ENCODE data around the gene PF4V1. TPM values are rescaled to one million over a fixed set of nuclear protein-coding genes. Genes with fewer than 3 reads are reported as not detected.

Gene PF4V1
- total and polyA plus RNA-seq, 12 donors: 0.72 TPM; not detected in 11

GRCh38 chr4:73841243-73841925, 11.7 kb upstream of the PF4V1 start:
- H3K27me3 ChIP-seq: peaks cover 24% of the 10 kb centered on the region
- H3K4me3 ChIP-seq: no peak overlapping the region
- H3K9me3 ChIP-seq (replicated peaks in 1 of 3): no peaks in the 10 kb centered on the region
- no peaks in the 10 kb centered on the region for H3K36me3 ChIP-seq (replicated peaks in 1 of 2)
- WGBS, 4 donors: 56 to 68% (median 62%) methylated on average over 4 of the region's 4 CpGs
- no peak overlapping the region for H3K27ac ChIP-seq
- H3K4me1 ChIP-seq (replicated peaks in 1 of 2): no peaks in the 10 kb centered on the region
- DNase-seq: no peak
- intact Hi-C loops (cut with DNase I): no loop called here
- no peak for TF ChIP-seq POLR2A (IDR thresholded peaks at IDR 0.05)
- TF ChIP-seq, protein P1, sequence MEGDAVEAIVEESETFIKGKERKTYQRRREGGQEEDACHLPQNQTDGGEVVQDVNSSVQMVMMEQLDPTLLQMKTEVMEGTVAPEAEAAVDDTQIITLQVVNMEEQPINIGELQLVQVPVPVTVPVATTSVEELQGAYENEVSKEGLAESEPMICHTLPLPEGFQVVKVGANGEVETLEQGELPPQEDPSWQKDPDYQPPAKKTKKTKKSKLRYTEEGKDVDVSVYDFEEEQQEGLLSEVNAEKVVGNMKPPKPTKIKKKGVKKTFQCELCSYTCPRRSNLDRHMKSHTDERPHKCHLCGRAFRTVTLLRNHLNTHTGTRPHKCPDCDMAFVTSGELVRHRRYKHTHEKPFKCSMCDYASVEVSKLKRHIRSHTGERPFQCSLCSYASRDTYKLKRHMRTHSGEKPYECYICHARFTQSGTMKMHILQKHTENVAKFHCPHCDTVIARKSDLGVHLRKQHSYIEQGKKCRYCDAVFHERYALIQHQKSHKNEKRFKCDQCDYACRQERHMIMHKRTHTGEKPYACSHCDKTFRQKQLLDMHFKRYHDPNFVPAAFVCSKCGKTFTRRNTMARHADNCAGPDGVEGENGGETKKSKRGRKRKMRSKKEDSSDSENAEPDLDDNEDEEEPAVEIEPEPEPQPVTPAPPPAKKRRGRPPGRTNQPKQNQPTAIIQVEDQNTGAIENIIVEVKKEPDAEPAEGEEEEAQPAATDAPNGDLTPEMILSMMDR (IDR thresholded peaks at IDR 0.05): no peak

DNA sequence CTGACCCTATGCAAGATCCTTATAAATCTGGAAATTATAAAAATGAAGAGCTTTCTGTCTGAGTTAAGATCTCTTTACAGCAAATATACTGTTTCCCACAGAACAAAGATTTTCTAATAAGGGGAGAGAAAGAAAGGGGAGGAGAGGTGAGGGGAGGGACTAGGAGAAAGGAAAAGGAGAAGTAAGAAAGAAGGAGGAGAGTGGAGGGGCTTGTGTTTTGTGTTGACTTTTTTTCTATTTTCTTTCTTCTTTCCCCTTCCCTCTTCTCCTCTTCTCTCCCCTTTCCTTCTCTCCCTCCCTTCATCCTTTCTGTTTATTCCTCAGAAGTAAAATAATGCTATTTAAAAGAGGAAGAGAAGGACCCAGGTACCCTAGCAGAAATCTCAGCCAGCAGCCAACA, 10.4 kb upstream of the PF4V1 start:
- H3K27ac ChIP-seq: no peak overlapping the region
- no peaks in the 10 kb centered on the region for H3K36me3 ChIP-seq (replicated peaks in 1 of 2)
- no peaks in the 10 kb centered on the region for H3K9me3 ChIP-seq (replicated peaks in 1 of 3)
- no peak overlapping the region for H3K4me3 ChIP-seq
- intact Hi-C loops (cut with DNase I): no loop called here
- H3K27me3 ChIP-seq: peaks cover 18% of the 10 kb centered on the region
- no peak for DNase-seq
- H3K4me1 ChIP-seq (replicated peaks in 1 of 2): no peaks in the 10 kb centered on the region
- TF ChIP-seq POLR2A (IDR thresholded peaks at IDR 0.05): no peak
- TF ChIP-seq, protein P1 (IDR thresholded peaks at IDR 0.05): no peak

GRCh38 chr4:73843369-73843768, 9.7 kb upstream of the PF4V1 start:
- Histone ChIP-seq H3K36me3 (replicated peaks in 1 of 2) (no peaks in the 10 kb centered on the region), H3K4me3 (no peak overlapping the region), H3K27ac (no peak overlapping the region), H3K9me3 (replicated peaks in 1 of 3) (no peaks in the 10 kb centered on the region), H3K4me1 (replicated peaks in 1 of 2) (no peaks in the 10 kb centered on the region), H3K27me3 (peaks cover 12% of the 10 kb centered on the region)
- no peak for DNase-seq
- intact Hi-C loops (cut with DNase I): no loop called here
- TF ChIP-seq, protein P1 (IDR thresholded peaks at IDR 0.05): no peak
- TF ChIP-seq POLR2A (IDR thresholded peaks at IDR 0.05): no peak

- DNase-seq: no peak
- Histone ChIP-seq H3K4me3 (no peak overlapping the region), H3K27me3 (peaks cover 6% of the 10 kb centered on the region), H3K27ac (no peak overlapping the region), H3K36me3 (replicated peaks in 1 of 2) (no peaks in the 10 kb centered on the region), H3K9me3 (replicated peaks in 1 of 3) (no peaks in the 10 kb centered on the region), H3K4me1 (replicated peaks in 1 of 2) (no peaks in the 10 kb centered on the region)
- intact Hi-C loops (cut with DNase I): no loop called here
- TF ChIP-seq POLR2A (IDR thresholded peaks at IDR 0.05): no peak
- TF ChIP-seq, protein P1 (IDR thresholded peaks at IDR 0.05): no peak
- 47 to 65% (median 54%) methylated on average over 3 of the region's 3 CpGs for WGBS, 4 donors
These were observed 8.8 kb upstream of the PF4V1 start for GRCh38 chr4:73844345-73844744.

Measured in adrenal gland (tissue), 12 donors.